Stimulated activated CD8-positive, alpha-beta memory T cell treated with anti-CD3 and anti-CD28 coated beads, Interleukin-15, amount 100 ng/mL, for 1 hour (primary cell): ENCODE data around the gene TREML2.

Experiments used
- DNase-seq: peaks from one replicate; pipeline ENCODE4 v3.0.0-alpha.2; 2020; ENCODE audit warnings: low read depth

TREML2 gene

DNA sequence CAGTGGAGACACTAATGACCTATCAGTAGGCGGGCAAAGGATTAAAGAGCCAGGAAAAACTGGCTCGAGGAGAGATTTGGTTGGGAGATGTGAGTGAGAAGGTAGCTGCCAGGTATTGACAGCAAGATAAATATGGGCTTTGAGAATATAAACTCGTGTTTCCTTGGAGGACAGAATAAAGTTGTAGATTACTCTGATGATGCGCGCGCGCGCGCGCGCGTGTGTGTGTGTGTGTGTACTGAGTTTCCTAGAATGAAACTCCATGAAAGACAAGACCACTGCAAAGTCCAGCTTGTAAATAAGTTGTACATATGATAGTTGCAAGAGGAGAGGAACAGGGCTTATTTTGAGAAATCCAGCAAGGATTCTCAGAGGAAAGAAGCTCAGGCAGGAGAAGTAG lies 24.8 kb downstream of the TREML2 start:
- no peak for DNase-seq

DNA sequence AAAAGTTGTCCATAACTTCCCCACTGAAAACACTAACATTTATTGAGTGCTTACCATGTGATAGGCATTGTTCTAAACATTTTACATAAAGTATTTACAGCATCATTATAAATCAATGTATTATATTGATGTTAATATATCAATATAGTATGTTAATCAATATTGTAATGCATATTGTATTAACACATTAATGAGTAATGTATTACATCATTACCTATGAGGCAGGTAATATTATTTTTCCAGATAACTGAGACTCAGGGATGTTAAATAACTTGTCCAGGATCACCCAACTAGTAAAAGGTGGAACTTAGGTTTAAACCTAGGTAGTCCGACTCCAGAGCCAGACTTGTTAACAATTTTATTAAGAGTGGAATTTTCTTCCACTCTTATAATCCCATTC lies 25.9 kb downstream of the TREML2 start:
- no peak for DNase-seq

DNA sequence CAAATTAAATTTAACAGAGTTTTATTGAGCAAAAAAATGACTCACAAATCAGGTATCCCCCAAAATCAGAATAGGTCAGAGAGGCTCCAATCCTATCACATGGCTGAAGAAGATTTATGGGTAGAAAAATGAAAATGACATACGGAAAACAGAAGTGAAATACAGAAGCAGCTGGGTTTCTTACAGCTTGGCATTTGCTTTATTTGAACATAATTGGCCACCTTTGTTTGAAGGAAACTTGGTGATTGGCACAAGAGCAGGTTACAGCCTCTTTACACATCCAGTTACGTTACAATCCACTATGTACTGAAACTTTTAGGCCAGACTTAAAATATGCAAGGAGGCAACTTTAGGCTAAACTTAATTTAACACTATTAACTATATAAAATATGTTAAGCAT lies 26.3 kb downstream of the TREML2 start:
- DNase-seq: no peak

DNA sequence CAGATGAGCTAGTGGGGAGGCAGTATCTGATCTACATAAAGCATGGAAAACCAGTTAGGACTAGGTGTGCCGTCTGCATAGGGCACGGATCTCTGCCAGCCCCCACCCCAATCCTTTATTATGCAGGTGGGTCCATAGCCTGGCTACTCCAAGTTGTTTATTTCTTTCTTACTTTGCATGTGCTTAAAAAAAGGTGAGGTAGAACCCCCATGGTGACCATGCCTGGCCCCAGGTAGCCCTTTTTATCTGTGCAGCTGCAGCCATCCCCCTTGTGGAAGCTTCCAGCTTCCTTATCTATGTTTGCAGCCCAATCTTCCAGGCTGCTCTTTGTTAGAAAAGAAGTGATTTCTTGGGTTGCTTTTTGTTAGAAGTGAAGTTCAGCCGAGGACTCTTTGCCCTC lies 29.0 kb downstream of the TREML2 start:
- no peak for DNase-seq

DNA sequence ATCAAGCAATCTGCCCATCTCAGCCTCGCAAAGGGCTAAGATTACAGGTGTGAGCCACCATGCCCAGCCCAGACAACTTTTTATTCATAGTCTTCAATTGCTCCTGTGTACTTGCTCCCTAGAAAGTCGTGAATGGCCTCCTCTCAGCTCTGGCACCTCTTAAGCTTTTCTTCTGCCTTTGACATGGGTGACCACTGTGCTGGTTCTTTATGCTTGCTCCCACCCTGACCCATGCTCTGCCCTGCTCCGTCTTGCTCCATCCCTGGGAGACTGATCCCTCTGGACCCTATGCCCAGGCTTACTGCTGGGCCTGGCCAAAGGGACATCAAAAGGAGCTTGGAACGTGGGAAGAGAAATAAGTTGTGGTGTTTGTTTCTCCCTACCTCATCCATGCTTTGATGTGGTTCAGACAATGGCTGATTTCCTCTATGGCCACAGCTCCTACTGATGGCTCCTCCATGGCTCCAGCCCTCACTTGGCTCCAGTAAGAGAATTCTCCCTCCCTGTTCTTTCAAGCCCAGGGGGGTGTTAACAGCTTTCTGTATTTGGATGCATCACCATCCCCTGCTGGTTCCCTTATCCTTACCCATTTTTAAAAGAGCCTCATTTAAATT lies 30.3 kb downstream of the TREML2 start:
- DNase-seq: no peak

DNA sequence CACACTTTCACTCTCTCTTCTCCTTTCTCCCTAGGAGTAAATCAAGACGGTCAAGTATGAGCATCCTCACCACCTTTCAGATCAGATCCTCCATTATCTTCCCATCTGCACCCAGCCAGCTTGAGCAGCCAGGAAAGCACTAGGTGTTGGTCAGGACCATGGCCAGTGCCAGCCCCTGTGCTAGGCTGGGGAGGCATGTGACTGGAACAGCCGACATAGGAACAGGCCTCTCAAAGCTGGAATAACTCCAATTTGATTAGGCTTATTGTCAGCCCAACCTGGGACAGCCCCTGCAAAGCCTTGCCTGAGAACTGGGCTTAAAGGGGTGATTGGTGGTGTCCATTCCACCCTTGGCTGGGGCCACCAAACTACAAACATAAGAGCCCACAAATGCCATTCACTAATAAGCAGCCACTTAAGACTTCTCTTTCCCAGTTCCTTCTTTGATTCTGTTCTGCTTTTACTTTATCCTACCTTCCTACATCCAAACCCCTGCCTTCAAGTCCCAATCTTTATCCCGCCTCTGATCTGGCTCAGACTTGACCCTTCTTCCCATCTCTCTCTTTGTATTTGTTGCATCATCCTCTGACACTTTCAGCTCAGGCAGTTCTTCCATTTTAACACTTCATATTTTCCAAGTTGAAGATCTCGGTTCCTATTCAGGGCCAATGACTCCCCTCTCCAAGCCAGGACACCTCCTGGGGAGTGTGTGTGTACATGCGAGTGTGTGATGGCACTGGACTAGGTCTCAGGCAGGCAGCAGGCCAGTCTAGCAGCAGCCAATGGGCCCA lies 33.6 kb downstream of the TREML2 start:
- DNase-seq: no peak

DNA sequence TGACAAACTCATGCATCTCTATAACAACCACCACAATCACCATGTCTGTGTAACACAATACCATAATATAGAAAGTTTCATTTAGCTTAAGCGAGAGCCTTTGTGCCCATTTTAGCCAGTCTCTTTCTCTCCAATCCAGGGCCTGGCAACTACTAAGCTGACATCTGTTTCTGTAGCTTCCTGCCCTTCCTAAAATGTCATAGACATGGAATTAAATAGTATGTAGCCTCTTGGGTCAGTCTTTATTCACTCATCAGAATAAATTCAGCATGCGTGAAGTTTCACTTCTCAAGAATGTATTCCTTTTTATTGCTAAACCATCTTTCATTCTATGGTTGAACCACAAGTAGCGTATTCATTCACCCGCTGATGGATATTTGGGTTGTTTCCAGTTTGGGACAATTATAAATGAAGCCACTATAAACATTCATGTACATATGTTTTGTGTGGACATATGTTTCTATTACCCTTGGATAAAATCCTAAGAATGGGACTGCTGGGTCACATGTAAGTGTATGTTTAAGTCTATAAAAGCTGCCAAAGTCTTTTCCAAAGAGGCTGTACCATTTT lies 36.3 kb downstream of the TREML2 start:
- DNase-seq: no peak

DNA sequence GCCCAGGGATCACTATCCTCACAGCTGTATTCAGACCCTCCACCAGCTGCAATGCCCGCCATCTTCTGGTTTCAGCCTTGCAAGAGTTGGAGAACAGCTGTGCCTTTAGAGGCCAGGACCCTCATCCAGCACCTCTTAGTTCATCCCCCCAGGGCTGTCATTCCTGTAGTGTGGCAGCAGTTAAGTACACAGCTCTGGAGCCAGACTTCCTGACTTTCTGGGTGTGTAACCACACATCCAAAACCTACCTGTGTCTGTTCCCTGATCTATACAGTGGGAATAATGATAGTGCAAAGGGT lies 37.6 kb downstream of the TREML2 start:
- DNase-seq: no peak

DNA sequence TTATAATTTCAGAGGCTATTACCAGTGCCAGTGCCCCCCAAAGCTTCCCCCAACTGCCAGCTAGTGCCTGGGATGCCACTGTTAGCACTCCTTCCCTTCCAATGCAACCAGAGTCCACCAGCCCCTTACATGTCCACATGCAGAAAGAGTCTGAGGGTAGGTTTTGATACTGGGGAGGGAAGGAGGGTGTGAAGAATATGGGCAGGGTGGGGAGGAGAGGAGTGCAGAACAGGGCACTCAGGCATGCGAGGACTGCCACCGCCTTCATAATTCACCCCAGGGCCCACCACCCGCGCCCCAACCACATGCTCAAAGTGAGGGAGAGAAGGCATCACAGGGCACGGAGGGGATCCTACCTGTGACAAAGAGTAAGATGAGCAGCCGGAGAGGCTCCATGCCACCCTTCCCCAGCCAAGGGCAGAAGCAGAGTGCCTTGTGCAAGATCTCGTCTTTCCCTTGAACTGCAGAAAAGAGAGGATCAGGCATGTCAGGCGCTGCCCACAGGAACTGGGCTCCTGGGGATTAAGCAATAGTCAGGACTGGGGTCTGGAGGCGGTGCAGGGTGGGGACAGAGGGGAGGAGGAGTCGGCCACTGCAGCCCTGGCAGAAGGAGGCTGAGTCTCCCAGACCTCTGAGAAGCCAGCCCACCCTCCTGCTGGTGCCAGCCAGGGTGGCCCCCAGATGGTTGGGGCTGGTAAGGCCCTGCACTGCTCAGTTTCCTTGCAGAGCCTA lies 38.1 kb downstream of the TREML2 start, which contains the start of gene TREM2:
TREM2 (minus strand) TSS at position 430 of the 732 bp plus-strand sequence; CDS start at position 396, 34 bp downstream.
- DNase-seq: no peak

DNA sequence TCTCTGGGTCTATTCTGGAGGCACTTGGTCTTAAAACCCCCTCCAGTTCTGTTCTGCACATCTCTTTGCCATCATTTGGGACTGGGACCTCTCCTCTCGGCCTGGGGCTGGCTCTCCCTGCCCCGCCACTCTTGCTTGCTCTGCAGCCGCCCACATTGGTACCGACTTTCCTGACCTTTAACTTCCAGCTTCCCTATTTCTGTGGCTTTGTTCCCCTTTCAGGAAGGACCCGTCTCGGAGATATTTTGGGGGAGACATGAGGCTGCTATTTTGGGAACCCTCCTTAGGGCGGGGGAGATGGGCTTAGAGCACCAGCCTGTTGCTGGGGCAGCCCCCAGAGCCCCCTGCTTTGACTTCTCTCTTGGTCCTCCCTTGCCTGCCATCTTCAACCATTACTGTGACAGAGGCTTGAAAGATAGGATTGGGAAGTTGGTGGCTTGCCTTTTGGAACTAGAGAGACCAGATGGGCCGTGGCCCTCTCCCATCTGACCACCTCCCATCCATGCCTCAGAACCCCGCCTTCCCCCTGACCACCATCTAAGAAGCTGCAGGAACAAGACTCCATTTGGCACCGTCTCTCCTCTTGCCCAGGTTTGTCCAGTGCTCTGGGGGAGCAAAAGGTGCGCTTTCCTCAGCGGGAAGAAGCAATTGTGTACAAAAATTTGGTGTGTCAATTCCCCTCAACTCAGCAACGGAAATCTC lies 38.9 kb downstream of the TREML2 start:
- no peak for DNase-seq

DNA sequence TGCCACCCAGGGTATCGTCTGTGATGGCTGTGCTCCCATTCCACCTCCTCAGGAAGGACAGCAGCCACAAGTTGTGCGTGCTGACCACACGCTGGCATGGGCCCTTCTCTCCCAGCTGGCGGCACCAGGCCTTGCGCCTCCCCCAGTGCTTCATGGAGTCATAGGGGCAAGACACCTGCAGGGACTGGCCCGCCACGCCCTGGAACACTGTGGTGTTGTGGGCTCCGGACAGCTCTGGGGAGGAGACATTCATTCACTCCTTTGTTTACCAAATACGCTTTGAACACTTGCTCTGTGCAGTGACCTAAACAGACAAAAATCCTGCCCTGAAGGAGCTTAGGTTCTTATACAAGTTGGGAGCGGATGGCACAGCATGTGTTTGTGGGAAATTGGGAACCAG lies 39.6 kb downstream of the TREML2 start:
- no peak for DNase-seq

DNA sequence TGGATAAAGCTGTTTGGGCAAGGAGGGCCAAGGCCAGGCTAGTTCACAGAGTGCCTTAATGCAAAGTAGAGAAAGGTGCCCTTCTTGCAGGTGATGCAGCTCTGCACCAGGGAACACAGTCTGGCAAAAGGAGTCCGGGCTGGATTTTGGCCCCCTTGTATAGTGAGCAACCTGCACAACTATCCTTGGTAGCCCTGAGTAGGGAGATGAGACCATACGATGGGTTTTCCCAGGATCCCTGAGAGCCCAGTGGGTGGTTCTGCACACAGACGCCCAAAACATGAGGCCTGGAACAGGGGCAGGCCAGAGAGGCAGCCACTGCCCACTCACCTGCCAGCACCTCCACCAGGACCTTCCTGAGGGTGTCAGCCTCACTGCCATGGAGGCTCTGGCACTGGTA lies 40.0 kb downstream of the TREML2 start:
- no peak for DNase-seq

DNA sequence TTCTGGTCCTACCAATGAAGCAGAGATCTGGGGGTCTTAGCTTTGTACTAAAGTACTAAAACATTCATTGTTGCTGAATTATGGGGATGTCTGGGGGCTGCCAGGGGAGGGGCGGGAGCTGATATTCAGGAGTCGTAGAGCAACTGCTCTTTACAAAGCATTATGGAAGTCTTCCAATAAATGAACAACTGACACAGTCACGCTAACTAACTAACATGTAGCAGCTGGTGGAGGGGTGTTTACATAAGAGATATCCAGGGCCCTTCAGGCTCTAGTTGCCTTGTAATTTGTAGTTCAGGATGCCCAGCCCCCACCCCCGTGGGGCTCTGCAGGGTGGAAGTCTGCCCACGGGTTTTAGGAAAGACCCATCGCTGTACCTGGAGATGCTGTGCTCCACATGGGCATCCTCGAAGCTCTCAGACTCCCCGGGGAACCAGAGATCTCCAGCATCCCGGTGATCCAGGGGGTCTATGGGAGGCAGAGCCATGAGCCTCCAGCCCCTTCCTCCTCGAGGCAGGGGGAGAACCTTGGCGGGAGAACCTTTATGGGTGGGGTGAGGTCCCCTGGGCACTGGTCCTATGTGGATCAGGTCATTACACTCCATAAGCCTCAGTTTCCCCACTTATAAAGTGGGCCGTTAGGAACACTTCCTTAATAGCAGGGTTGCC lies 41.4 kb downstream of the TREML2 start:
- DNase-seq: no peak

DNA sequence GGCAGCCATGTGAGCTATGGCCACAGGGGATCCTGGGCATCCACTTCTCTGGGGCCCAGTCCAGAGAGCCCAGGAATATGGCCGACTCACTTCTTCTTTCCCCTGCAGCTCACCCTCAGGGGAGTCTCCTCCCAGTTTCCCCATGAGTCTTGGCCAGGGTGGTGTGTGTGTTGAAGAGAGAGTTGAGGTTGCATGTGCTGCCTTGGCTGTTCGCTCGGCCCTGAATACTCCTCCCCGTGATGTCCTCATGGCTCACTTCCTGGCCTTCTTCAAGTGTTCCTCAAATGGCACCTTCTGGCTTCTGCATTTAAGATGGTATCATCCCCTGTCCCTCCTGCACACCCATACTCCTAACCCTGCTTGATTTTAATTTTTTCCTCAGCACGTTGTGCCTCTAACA lies 43.6 kb downstream of the TREML2 start:
- no peak for DNase-seq

DNA sequence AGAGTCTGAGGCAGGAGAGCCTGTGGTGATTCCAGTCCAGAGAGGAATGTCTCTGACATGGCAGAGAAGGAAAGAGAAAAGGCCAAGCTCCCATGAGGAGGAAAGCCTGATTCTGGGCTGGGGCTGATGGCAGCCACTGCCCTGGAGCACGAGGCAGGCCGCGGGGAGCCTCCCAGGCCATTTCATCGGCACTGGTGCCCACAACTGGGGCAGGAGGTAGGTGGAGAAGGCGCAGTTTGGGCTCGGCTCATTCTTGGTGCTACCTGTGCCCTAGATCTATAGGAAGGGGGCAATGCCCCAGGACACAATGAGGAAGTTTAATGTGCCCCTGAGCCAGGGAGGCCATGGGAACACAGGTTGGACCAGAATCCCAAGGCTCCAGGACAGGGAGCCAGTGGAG lies 44.2 kb downstream of the TREML2 start:
- DNase-seq: no peak

DNA sequence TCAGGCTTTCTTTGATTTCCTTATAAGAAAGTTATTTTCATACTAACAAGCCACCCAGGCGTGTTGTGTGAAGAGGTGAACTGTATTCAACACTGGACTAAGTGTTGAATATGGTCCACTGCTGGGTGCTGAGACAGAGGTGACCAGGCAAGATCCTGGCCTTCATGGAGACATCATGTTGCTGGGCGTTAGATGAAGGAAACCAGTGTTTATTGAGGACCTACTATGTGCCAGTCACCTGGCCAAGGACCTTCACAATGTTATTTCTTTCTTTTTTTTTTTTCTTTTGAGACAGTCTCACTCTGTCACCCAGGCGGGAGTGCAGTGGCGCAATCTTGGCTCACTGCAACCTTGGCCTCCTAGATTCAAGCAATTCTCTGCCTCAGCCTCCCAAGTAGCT lies 44.9 kb downstream of the TREML2 start:
- DNase-seq: no peak

DNA sequence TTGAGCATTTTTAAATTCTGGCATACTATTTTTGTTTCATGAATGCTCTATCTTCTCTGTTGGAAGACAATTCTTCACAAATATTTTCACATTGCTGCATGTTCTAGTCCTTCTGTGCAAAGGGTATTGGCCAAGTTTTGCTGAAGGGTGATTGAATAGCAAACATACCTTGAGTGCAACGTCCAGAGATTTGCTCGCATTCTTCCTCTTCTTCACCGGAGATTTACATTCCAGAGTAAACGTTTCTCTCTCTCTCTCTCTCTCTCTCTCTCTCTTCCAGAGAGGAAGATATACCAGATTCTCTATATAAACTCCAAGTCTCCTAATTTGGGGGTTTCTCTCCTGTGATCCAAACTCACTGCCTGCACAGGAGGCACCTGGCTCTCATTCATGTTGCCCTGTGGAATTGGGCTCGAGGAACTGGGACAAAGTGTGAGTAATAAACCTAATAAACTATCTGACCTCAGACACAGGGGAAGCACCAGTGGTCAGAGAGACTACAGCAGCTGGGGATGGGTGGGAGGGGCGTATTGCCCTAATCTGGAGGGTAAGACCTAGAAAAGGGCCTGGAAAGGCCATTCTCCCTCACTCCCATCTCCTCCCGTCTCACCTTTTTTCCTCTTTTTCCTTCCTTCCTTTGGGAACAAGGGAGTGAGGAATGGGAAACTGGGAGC lies 45.7 kb downstream of the TREML2 start:
- no peak for DNase-seq

DNA sequence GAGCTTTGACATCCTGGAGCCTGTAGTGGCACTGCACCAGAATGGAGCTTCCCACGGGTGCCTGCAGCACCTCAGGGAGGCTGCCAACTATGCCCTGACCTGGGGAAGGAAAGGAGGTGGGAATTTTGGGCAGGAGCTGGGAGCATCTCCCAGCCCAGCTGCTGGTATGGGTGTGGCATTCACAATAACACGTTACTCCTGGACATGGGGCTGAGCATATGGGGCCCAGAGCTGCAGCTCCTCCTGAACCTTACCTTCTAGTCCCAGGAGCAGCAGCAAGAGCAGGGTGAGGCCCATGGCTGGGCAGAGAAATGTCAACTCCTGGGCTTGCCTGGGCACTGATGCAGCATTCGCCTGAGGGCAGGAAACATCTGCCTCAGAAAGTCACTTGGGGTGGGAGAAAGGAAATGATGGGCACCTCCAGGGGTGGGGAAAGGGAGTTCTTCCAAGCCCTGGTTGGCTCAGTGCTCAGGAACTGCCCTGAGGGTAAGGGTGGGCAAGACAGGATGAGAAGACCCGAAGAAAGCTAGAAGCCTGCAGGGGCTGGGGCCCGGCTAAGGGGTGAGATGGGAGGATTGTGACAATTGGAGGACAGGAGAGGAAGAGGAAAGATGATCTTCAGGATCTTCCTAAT lies 46.8 kb downstream of the TREML2 start, which contains the start of gene TREML1:
TREML1 (minus strand) TSS at position 356 of the 634 bp plus-strand sequence; CDS start at position 297, 59 bp downstream.
- DNase-seq: no peak

DNA sequence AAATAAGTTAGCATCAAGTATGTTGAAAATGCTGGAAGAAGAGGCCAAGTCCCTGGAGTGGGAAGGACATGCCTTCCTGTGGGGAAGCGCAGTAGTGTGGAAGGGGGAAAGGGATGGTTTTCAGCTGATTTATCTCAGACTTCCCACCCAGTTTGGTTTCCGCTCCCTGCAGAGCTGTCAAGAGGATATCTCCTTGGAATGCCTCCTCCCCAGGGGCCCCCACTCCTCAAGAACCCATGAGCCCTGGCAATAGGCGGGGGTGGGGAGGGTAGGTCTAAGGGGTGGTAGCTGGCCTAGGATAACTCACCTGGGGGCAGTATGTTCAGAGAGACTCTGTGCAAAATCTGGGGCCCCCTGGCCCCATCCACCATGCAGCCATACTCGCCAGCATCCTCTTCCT lies 47.5 kb downstream of the TREML2 start:
- no peak for DNase-seq

DNA sequence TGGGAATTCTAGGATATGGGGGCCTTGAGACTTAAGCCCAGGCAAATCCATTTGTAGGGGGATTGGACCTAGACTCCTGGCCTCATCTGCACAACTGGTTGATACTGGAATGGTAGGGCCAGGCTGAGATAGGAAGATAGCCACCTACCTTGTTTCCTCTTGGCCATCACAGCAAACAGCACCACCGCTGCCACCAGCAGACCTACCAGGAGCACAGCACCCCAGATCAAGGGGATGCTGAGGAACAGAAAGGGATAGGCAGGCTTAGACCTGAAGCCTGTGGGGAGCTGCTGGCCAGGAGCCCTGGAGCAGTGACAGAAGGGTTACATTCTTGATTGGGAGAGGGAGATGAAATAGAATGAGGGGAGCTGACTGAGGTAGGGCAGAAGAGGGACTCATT lies 50.3 kb downstream of the TREML2 start:
- DNase-seq: no peak

DNA sequence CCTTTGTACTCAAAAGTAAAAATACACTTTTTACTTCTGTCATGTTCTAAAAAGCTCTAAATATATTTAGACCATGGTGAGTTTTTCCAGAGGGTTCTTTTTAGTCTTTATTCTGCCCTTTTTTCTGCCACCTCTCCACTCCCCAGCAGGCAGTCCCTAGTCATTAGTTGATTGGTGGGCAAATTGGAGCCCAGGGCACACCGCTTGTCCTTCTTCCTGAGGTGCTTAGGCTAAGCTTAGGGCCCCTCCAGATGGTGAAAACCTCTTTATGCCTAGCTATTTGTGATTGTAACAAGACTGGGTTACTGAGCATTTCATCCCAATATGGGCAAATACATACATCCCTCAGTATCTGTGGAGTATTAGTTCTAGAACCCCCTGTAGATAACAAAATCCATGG lies 53.0 kb downstream of the TREML2 start:
- no peak for DNase-seq
